ENCODE data around the gene PIP5K1B.

DNA sequence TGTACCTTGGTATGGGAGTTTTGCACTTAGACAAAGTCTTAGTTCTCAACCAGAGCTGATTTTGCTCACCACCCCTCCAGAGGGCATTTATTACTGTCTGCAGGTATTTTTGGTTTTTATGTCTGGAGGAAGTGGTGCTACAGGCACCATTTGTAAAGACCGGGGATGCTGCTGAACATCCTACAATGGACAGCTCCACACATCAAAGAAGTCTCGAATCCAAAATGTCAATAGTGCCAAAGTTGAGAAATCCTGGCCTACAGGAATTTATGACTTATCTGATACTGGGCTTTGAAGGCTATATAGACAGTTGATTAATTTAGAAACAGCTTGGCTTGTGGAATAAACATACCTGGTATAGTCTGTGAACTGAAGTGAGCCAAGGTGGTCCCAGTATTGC lies 137.5 kb downstream of the PIP5K1B start:
- TF ChIP-seq ELF1 (IDR thresholded peaks at IDR 0.05; ENCODE audit: borderline replicate concordance, low read depth) = no peak
- TF ChIP-seq, protein P1, sequence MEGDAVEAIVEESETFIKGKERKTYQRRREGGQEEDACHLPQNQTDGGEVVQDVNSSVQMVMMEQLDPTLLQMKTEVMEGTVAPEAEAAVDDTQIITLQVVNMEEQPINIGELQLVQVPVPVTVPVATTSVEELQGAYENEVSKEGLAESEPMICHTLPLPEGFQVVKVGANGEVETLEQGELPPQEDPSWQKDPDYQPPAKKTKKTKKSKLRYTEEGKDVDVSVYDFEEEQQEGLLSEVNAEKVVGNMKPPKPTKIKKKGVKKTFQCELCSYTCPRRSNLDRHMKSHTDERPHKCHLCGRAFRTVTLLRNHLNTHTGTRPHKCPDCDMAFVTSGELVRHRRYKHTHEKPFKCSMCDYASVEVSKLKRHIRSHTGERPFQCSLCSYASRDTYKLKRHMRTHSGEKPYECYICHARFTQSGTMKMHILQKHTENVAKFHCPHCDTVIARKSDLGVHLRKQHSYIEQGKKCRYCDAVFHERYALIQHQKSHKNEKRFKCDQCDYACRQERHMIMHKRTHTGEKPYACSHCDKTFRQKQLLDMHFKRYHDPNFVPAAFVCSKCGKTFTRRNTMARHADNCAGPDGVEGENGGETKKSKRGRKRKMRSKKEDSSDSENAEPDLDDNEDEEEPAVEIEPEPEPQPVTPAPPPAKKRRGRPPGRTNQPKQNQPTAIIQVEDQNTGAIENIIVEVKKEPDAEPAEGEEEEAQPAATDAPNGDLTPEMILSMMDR (IDR thresholded peaks at IDR 0.05 in 2 of 3, conservative IDR thresholded peaks at IDR 0.05 in 1 of 3; ENCODE audit: borderline replicate concordance in 1 of 3, insufficient read depth in 1 of 3, low read depth in 2 of 3, low read length in 2 of 3) = no peak
- TF ChIP-seq ZFX (IDR thresholded peaks at IDR 0.05) = no peak
- TF ChIP-seq POLR2A (IDR thresholded peaks at IDR 0.05; ENCODE audit: borderline replicate concordance, extremely low read depth, insufficient read depth, insufficient read length) = no peak
- TF ChIP-seq, protein P2, sequence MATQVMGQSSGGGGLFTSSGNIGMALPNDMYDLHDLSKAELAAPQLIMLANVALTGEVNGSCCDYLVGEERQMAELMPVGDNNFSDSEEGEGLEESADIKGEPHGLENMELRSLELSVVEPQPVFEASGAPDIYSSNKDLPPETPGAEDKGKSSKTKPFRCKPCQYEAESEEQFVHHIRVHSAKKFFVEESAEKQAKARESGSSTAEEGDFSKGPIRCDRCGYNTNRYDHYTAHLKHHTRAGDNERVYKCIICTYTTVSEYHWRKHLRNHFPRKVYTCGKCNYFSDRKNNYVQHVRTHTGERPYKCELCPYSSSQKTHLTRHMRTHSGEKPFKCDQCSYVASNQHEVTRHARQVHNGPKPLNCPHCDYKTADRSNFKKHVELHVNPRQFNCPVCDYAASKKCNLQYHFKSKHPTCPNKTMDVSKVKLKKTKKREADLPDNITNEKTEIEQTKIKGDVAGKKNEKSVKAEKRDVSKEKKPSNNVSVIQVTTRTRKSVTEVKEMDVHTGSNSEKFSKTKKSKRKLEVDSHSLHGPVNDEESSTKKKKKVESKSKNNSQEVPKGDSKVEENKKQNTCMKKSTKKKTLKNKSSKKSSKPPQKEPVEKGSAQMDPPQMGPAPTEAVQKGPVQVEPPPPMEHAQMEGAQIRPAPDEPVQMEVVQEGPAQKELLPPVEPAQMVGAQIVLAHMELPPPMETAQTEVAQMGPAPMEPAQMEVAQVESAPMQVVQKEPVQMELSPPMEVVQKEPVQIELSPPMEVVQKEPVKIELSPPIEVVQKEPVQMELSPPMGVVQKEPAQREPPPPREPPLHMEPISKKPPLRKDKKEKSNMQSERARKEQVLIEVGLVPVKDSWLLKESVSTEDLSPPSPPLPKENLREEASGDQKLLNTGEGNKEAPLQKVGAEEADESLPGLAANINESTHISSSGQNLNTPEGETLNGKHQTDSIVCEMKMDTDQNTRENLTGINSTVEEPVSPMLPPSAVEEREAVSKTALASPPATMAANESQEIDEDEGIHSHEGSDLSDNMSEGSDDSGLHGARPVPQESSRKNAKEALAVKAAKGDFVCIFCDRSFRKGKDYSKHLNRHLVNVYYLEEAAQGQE (IDR thresholded peaks at IDR 0.05; ENCODE audit: low read depth) = no peak
- TF ChIP-seq, protein P3, sequence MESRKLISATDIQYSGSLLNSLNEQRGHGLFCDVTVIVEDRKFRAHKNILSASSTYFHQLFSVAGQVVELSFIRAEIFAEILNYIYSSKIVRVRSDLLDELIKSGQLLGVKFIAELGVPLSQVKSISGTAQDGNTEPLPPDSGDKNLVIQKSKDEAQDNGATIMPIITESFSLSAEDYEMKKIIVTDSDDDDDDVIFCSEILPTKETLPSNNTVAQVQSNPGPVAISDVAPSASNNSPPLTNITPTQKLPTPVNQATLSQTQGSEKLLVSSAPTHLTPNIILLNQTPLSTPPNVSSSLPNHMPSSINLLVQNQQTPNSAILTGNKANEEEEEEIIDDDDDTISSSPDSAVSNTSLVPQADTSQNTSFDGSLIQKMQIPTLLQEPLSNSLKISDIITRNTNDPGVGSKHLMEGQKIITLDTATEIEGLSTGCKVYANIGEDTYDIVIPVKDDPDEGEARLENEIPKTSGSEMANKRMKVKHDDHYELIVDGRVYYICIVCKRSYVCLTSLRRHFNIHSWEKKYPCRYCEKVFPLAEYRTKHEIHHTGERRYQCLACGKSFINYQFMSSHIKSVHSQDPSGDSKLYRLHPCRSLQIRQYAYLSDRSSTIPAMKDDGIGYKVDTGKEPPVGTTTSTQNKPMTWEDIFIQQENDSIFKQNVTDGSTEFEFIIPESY (IDR thresholded peaks at IDR 0.05; ENCODE audit: extremely low read depth, insufficient replicate concordance, low read length) = no peak
- TF ChIP-seq, protein P4, sequence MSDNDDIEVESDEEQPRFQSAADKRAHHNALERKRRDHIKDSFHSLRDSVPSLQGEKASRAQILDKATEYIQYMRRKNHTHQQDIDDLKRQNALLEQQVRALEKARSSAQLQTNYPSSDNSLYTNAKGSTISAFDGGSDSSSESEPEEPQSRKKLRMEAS (IDR thresholded peaks at IDR 0.05) = no peak
- no peak for TF ChIP-seq EGR1 (IDR thresholded peaks at IDR 0.05; ENCODE audit: low read depth)

Data from HCT116 (cell line).